Astrocyte (in vitro differentiated cells and primary cell): Measurements from ENCODE around the gene ABHD10. TPM values are rescaled to one million over a fixed set of nuclear protein-coding genes. Genes with fewer than 3 reads are reported as not detected.
A peak's percentile ranks its signal among the peaks of the same experiment; 100 is the strongest.

ENCODE experiments used
- DNase-seq: peaks from one replicate; pipeline ENCODE4 v3.0.0-alpha.2; 2010; ENCODE audit warnings: low read depth
- FAIRE-seq: peaks from 2 replicates; lab custom pipeline; 2011; peaks lifted over from hg19 to GRCh38; lab: Jason Lieb, UNC
- H2AFZ ChIP-seq: 2 replicates; pipeline ENCODE4 v1.6.0; 2012; ENCODE audit warnings: low read depth, low read length, inconsistent platforms
- H3K27ac ChIP-seq: 2 replicates; pipeline ENCODE4 v1.5.1; 2011; ENCODE audit warnings: low read depth, low read length, inconsistent platforms
- H3K27me3 ChIP-seq: 2 replicates; pipeline ENCODE4 v1.6.0; 2011; ENCODE audit warnings: low read length, inconsistent platforms; ENCODE audit not compliant: insufficient read depth
- H3K36me3 ChIP-seq: 2 replicates; pipeline ENCODE4 v1.5.1; 2011; ENCODE audit warnings: low read length, inconsistent platforms; ENCODE audit not compliant: insufficient read depth
- H3K4me1 ChIP-seq: 2 replicates; pipeline ENCODE4 v1.5.1; 2011; ENCODE audit warnings: low read length, inconsistent platforms; ENCODE audit not compliant: insufficient read depth
- H3K4me2 ChIP-seq: 2 replicates; pipeline ENCODE4 v1.6.0; 2012; ENCODE audit warnings: low read length, inconsistent platforms
- H3K4me3 ChIP-seq: 2 replicates; pipeline ENCODE4 v1.5.1; 2011; ENCODE audit warnings: low read depth, mild to moderate bottlenecking, low read length, inconsistent platforms; ENCODE audit not compliant: insufficient read depth
- H3K79me2 ChIP-seq: 2 replicates; pipeline ENCODE4 v1.6.0; 2012; ENCODE audit warnings: mild to moderate bottlenecking, low read length, inconsistent platforms; ENCODE audit not compliant: insufficient read depth
- H3K9ac ChIP-seq: 2 replicates; pipeline ENCODE4 v1.6.0; 2012; ENCODE audit warnings: mild to moderate bottlenecking, low read length, inconsistent platforms
- H3K9me3 ChIP-seq: 2 replicates; pipeline ENCODE4 v1.5.1; 2012; ENCODE audit warnings: low read depth, mild to moderate bottlenecking, low read length, inconsistent platforms; ENCODE audit not compliant: insufficient read depth
- H4K20me1 ChIP-seq: 2 replicates; pipeline ENCODE4 v1.6.0; 2012; ENCODE audit warnings: low read length, inconsistent platforms; ENCODE audit not compliant: insufficient read depth
- H3K27ac Mint-ChIP-seq: one replicate; pipeline ENCODE4 v1.8.0; 2021; ENCODE audit warnings: mild to moderate bottlenecking, mixed read lengths; ENCODE audit not compliant: unreplicated experiment
- H3K27me3 Mint-ChIP-seq: one replicate; pipeline ENCODE4 v1.8.0; 2021; ENCODE audit warnings: low read depth, mixed read lengths; ENCODE audit not compliant: unreplicated experiment
- H3K36me3 Mint-ChIP-seq: one replicate; pipeline ENCODE4 v1.8.0; 2021; ENCODE audit warnings: low read depth, mixed read lengths; ENCODE audit not compliant: unreplicated experiment
- H3K4me1 Mint-ChIP-seq: one replicate; pipeline ENCODE4 v1.8.0; 2021; ENCODE audit warnings: low read depth, mixed read lengths; ENCODE audit not compliant: unreplicated experiment
- H3K4me3 Mint-ChIP-seq: one replicate; pipeline ENCODE4 v1.8.0; 2021; ENCODE audit warnings: mild to moderate bottlenecking, moderate library complexity, mixed read lengths; ENCODE audit not compliant: unreplicated experiment
- H3K9me3 Mint-ChIP-seq: one replicate; pipeline ENCODE4 v1.8.0; 2021; ENCODE audit warnings: mild to moderate bottlenecking, mixed read lengths; ENCODE audit not compliant: unreplicated experiment
- CTCF ChIP-seq: IDR thresholded peaks from 2 replicates; pipeline ENCODE4 v1.5.1; 2011; ENCODE audit warnings: low read depth, mild to moderate bottlenecking, inconsistent platforms, low read length, moderate library complexity; ENCODE audit not compliant: insufficient read depth
- EZH2 ChIP-seq: IDR thresholded peaks from 2 replicates; pipeline ENCODE4 v1.6.1; 2012; ENCODE audit warnings: mild to moderate bottlenecking, low read length, inconsistent platforms; ENCODE audit not compliant: insufficient read depth
- total RNA-seq: library from RNA; stranded (reverse); gene quantifications from 2 replicates; pipeline ENCODE4 v1.2.1, GENCODE V29; 2021

The ABHD10 gene
- total RNA-seq, 1 donor from 2014 or later = 26.6 TPM

GRCh38 chr3:111963424-111963823, 15.4 kb upstream of the ABHD10 start:
- H3K79me2 ChIP-seq = no peaks in the 10 kb centered on the region
- H3K27ac Mint-ChIP-seq = peak overlapping the region; percentile 66
- no peak overlapping the region for H3K4me3 ChIP-seq
- H3K4me3 Mint-ChIP-seq = no peak overlapping the region
- H3K4me1 ChIP-seq = peaks cover 8% of the 10 kb centered on the region
- no peak overlapping the region for H3K4me2 ChIP-seq
- H3K9me3 ChIP-seq = no peaks in the 10 kb centered on the region
- peaks cover 25% of the 10 kb centered on the region for H3K36me3 Mint-ChIP-seq
- no peaks in the 10 kb centered on the region for H3K27me3 ChIP-seq
- no peaks in the 10 kb centered on the region for H3K9me3 Mint-ChIP-seq
- H3K27ac ChIP-seq = peak overlapping the region; percentile 67
- H4K20me1 ChIP-seq = no peaks in the 10 kb centered on the region
- H3K4me1 Mint-ChIP-seq = peaks cover 17% of the 10 kb centered on the region
- DNase-seq (peak; percentile 72), FAIRE-seq (peak; percentile 83)
- H3K36me3 ChIP-seq = peaks cover 49% of the 10 kb centered on the region
- TF ChIP-seq EZH2 = no peak
- no peak for TF ChIP-seq CTCF
- H2AFZ ChIP-seq = no peak overlapping the region
- peak overlapping the region; percentile 37 for H3K9ac ChIP-seq
- no peaks in the 10 kb centered on the region for H3K27me3 Mint-ChIP-seq

- TF ChIP-seq EZH2 (no peak), CTCF (no peak)
- Mint-ChIP-seq H3K9me3 (no peaks in the 10 kb centered on the region), H3K36me3 (peaks cover 15% of the 10 kb centered on the region), H3K27ac (no peak overlapping the region), H3K4me1 (peaks cover 17% of the 10 kb centered on the region), H3K27me3 (no peaks in the 10 kb centered on the region), H3K4me3 (no peak overlapping the region)
- H4K20me1 ChIP-seq = no peaks in the 10 kb centered on the region
- no peaks in the 10 kb centered on the region for H3K27me3 ChIP-seq
- no peaks in the 10 kb centered on the region for H3K79me2 ChIP-seq
- DNase-seq (no peak), FAIRE-seq (no peak)
- H3K4me2 ChIP-seq = no peak overlapping the region
- peaks cover 57% of the 10 kb centered on the region for H3K36me3 ChIP-seq
- H3K27ac ChIP-seq = no peak overlapping the region
- H3K4me3 ChIP-seq = no peak overlapping the region
- H3K4me1 ChIP-seq = peaks cover 8% of the 10 kb centered on the region
- no peak overlapping the region for H3K9ac ChIP-seq
- no peak overlapping the region for H2AFZ ChIP-seq
- no peaks in the 10 kb centered on the region for H3K9me3 ChIP-seq
These were observed 13.3 kb upstream of the ABHD10 start for GRCh38 chr3:111965484-111965883.

- H2AFZ ChIP-seq = no peak overlapping the region
- FAIRE-seq = no peak
- no peak overlapping the region for H3K27ac Mint-ChIP-seq
- peaks cover 17% of the 10 kb centered on the region for H3K4me1 Mint-ChIP-seq
- TF ChIP-seq EZH2 (no peak), CTCF (no peak)
- H3K36me3 ChIP-seq = peaks cover 63% of the 10 kb centered on the region
- H4K20me1 ChIP-seq = no peaks in the 10 kb centered on the region
- no peak overlapping the region for H3K4me3 ChIP-seq
- peaks cover 14% of the 10 kb centered on the region for H3K36me3 Mint-ChIP-seq
- no peaks in the 10 kb centered on the region for H3K79me2 ChIP-seq
- DNase-seq = no peak
- H3K27me3 Mint-ChIP-seq = no peaks in the 10 kb centered on the region
- H3K27me3 ChIP-seq = no peaks in the 10 kb centered on the region
- H3K4me1 ChIP-seq = peaks cover 8% of the 10 kb centered on the region
- no peak overlapping the region for H3K4me2 ChIP-seq
- H3K9me3 Mint-ChIP-seq = no peaks in the 10 kb centered on the region
- H3K4me3 Mint-ChIP-seq = no peak overlapping the region
- peak overlapping the region; percentile 2 for H3K27ac ChIP-seq
- H3K9ac ChIP-seq = peak overlapping the region; percentile 18
- no peaks in the 10 kb centered on the region for H3K9me3 ChIP-seq
These were observed 11.8 kb upstream of the ABHD10 start for GRCh38 chr3:111967068-111967467.
